Endothelial cell of umbilical vein (primary cell): ENCODE data around the gene NDUFAF2. TPM values are rescaled to one million over a fixed set of nuclear protein-coding genes. Genes with fewer than 3 reads are reported as not detected.

Experiments
- BruUV-seq: library from RNA; stranded (reverse); fragments of 400-500 nt; replicated peaks from 2 replicates; lab custom pipeline; 2021; lab: Mats Ljungman, UMichigan
- CTCF ChIA-PET: fragments of 300-600, 350-600 bp; sonication (Branson Sonifier 250); formaldehyde crosslinking; loops from one replicate; lab custom pipeline; 2021; ENCODE audit warnings: antibody characterized with exemption, inconsistent platforms; lab: Charles Lee
- POLR2A ChIA-PET: fragments of 300-600, 350-600 bp; sonication (Branson Sonifier 250); formaldehyde crosslinking; loops from one replicate; lab custom pipeline; 2021; ENCODE audit warnings: antibody characterized with exemption, inconsistent platforms; lab: Charles Lee
- DNase-seq: peaks from one replicate; pipeline ENCODE4 v3.0.0-alpha.2; 2011; ENCODE audit warnings: low read depth, low spot score
- FAIRE-seq: peaks from 2 replicates; lab custom pipeline; 2011; peaks lifted over from hg19 to GRCh38; lab: Jason Lieb, UNC
- H2AFZ ChIP-seq: 2 replicates; pipeline ENCODE4 v1.6.0; 2012; ENCODE audit warnings: low read depth, low read length, control low read depth, inconsistent platforms
- H3K27ac ChIP-seq: 2 replicates; pipeline ENCODE4 v1.5.1; 2011; ENCODE audit warnings: low read depth, mild to moderate bottlenecking, control low read depth, low read length, moderate library complexity; ENCODE audit not compliant: insufficient read depth
- H3K27me3 ChIP-seq, 2 experiments: 2 replicates each; pipeline versions ENCODE4 v1.6.0 to v1.6.1; 2011; ENCODE audit warnings: low read length in 2 of 2, mixed read lengths in 1 of 2; ENCODE audit not compliant: control insufficient read depth in 2 of 2, insufficient read depth in 2 of 2
- H3K36me3 ChIP-seq, 2 experiments: 2 replicates in 1 of 2; 3 replicates in 1 of 2; pipeline ENCODE4 v1.5.1; 2011; ENCODE audit warnings: low read length in 2 of 2, mild to moderate bottlenecking in 1 of 2, moderate library complexity in 1 of 2; ENCODE audit not compliant: control insufficient read depth in 2 of 2, insufficient read depth in 2 of 2; ENCODE audit errors: extremely low read depth in 1 of 2
- H3K4me1 ChIP-seq: 3 replicates; pipeline ENCODE4 v1.5.1; 2011; ENCODE audit warnings: mild to moderate bottlenecking, low read length; ENCODE audit not compliant: control insufficient read depth, insufficient read depth; ENCODE audit errors: extremely low read depth
- H3K4me2 ChIP-seq: 2 replicates; pipeline ENCODE4 v1.6.1; 2011; ENCODE audit warnings: low read length, control low read depth, mixed read lengths; ENCODE audit not compliant: insufficient read depth
- H3K4me3 ChIP-seq, 3 experiments: fragments of 200-600 bp in 1 of 3; sonication (generic), shearing (Covaris generic) in 1 of 3; replicated peaks in 1 of 3; 2 replicates each; pipeline ENCODE4 v1.5.1; 2011 to 2016; ENCODE audit warnings: control low read depth in 3 of 3, low read length in 3 of 3, mild to moderate bottlenecking in 2 of 3, inconsistent platforms in 1 of 3, low read depth in 1 of 3, moderate library complexity in 1 of 3; ENCODE audit not compliant: insufficient read depth in 1 of 3
- H3K79me2 ChIP-seq: 2 replicates; pipeline ENCODE4 v1.6.0; 2012; ENCODE audit warnings: low read length, inconsistent platforms; ENCODE audit not compliant: control insufficient read depth, insufficient read depth
- H3K9ac ChIP-seq: replicated peaks from 2 replicates; pipeline ENCODE3; 2011; ENCODE audit warnings: low read length, control low read depth; ENCODE audit not compliant: insufficient read depth; ENCODE audit errors: extremely low read depth
- H3K9me1 ChIP-seq: replicated peaks from 3 replicates; pipeline ENCODE4 v1.6.0; 2011; ENCODE audit warnings: mild to moderate bottlenecking, low read length; ENCODE audit not compliant: control insufficient read depth, insufficient read depth; ENCODE audit errors: extremely low read depth
- H3K9me3 ChIP-seq: replicated peaks from 2 replicates; pipeline ENCODE4 v1.5.1; 2012; ENCODE audit warnings: low read length, inconsistent platforms; ENCODE audit not compliant: control insufficient read depth, insufficient read depth
- H4K20me1 ChIP-seq: replicated peaks from 2 replicates; pipeline ENCODE3; 2011; ENCODE audit warnings: mild to moderate bottlenecking, low read length; ENCODE audit not compliant: control insufficient read depth, insufficient read depth; ENCODE audit errors: extremely low read depth
- EZH2 ChIP-seq: IDR thresholded peaks from 2 replicates; pipeline ENCODE4 v1.6.1; 2012; ENCODE audit warnings: borderline replicate concordance, low read depth, mild to moderate bottlenecking, moderate library complexity, low read length, inconsistent platforms; ENCODE audit not compliant: severe bottlenecking
- FOS ChIP-seq: IDR thresholded peaks from 2 replicates; pipeline ENCODE4 v1.6.1; 2011; ENCODE audit warnings: mild to moderate bottlenecking, low read length, moderate library complexity, borderline replicate concordance; ENCODE audit not compliant: insufficient read depth
- MYC ChIP-seq: IDR thresholded peaks from one replicate; pipeline ENCODE4 v1.6.1; 2011; ENCODE audit warnings: mild to moderate bottlenecking, low read depth, low read length
- POLR2A ChIP-seq: IDR thresholded peaks from 2 replicates; pipeline ENCODE4 v1.6.1; 2012; ENCODE audit warnings: low read depth, mild to moderate bottlenecking, control low read depth, low read length
- POLR2AphosphoS5 ChIP-seq: IDR thresholded peaks from 2 replicates; pipeline ENCODE4 v1.6.1; 2012; ENCODE audit warnings: low read depth, mild to moderate bottlenecking, control low read depth, low read length, moderate library complexity; ENCODE audit not compliant: insufficient read depth
- dilution Hi-C: fragments of 300-500 bp; cut with MboI; formaldehyde crosslinking; loops from one replicate; pipeline ENCODE4 v1.15.0; 2019; ENCODE audit warnings: low sequenced_read_pairs; ENCODE audit not compliant: extremely low pct_ligation_motif_present
- intact Hi-C: fragments of 100-400 bp; cut with micrococcal nuclease; formaldehyde crosslinking; loops from one replicate; pipeline ENCODE4 v1.10.0; 2022
- polyA plus RNA-seq, 4 experiments: library from polyadenylated mRNA; depleted of rRNA in 3 of 4; stranded (reverse) in 3 of 4; unstranded in 1 of 4; fragments of >200 nt; gene quantifications; 2 replicates each; pipeline versions ENCODE4 v1.2.1 to v1.2.3, GENCODE V29; 2011 to 2012; ENCODE audit warnings: missing spikeins in 1 of 4
- total RNA-seq: library from RNA; stranded (reverse); gene quantifications from 2 replicates; pipeline ENCODE4 v1.2.3, GENCODE V29; 2021
- TF ChIP-seq, protein P1 (sequence below): IDR thresholded peaks from 2 replicates; pipeline ENCODE4 v1.6.1; 2011; ENCODE audit not compliant: insufficient read depth, insufficient read length
- TF ChIP-seq, protein P2 (sequence below), 2 donors: IDR thresholded peaks; 1 replicate in 1 of 2; 2 replicates in 1 of 2; pipeline ENCODE4 v1.5.1; 2011; ENCODE audit warnings: low read length in 2 of 2, mild to moderate bottlenecking in 2 of 2, moderate library complexity in 2 of 2, control low read depth in 1 of 2, inconsistent platforms in 1 of 2, low read depth in 1 of 2; ENCODE audit not compliant: insufficient read depth in 1 of 2; ENCODE audit errors: extremely low read depth in 1 of 2

NDUFAF2 gene
- total and polyA plus RNA-seq, 2 donors (not counting 3 experiments of a cell fraction or from before 2014, with no cell fraction given), result 10.7 to 39.9 TPM

DNA sequence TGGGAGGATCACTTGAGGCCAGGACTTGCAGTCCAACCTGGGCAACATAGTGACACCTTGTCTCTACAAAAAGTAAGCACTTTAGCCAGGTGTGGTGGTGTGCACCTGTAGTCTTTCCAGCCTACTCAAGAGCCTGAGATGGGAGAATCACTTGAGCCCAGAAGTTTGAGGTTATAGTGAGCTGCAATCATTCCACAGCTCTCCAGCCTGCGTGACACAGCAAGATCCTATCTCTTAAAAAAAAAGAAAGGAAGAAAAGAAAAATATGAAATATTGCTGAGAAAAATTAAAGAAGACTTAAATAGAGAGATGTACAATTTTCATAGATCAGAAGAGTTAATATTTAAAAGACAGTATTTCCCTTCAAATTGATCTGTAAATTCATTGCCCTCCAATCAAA lies 140.9 kb downstream of the NDUFAF2 start:
- dilution Hi-C loops, result no loop called here
- Histone ChIP-seq H3K4me1 (no peaks in the 10 kb centered on the region), H3K27me3 (no peaks in the 10 kb centered on the region), H2AFZ (no peak overlapping the region), H3K79me2 (no peaks in the 10 kb centered on the region), H3K9me3 (no peaks in the 10 kb centered on the region), H3K9me1 (no peaks in the 10 kb centered on the region), H3K4me2 (no peak overlapping the region), H3K9ac (no peak overlapping the region), H4K20me1 (no peaks in the 10 kb centered on the region), H3K36me3 (no peaks in the 10 kb centered on the region), H3K4me3 (no peak overlapping the region), H3K27ac (no peak overlapping the region)
- CTCF ChIA-PET, result no interaction called here
- intact Hi-C loops, result no loop called here
- POLR2A ChIA-PET, result no interaction called here
- no TSS peak for BruUV-seq
- TF ChIP-seq FOS, result no peak
- TF ChIP-seq, protein P1, sequence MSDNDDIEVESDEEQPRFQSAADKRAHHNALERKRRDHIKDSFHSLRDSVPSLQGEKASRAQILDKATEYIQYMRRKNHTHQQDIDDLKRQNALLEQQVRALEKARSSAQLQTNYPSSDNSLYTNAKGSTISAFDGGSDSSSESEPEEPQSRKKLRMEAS, result no peak
- TF ChIP-seq POLR2A, result no peak
- TF ChIP-seq MYC, result no peak
- no peak for TF ChIP-seq EZH2
- no peak for TF ChIP-seq POLR2AphosphoS5
- TF ChIP-seq, protein P2, sequence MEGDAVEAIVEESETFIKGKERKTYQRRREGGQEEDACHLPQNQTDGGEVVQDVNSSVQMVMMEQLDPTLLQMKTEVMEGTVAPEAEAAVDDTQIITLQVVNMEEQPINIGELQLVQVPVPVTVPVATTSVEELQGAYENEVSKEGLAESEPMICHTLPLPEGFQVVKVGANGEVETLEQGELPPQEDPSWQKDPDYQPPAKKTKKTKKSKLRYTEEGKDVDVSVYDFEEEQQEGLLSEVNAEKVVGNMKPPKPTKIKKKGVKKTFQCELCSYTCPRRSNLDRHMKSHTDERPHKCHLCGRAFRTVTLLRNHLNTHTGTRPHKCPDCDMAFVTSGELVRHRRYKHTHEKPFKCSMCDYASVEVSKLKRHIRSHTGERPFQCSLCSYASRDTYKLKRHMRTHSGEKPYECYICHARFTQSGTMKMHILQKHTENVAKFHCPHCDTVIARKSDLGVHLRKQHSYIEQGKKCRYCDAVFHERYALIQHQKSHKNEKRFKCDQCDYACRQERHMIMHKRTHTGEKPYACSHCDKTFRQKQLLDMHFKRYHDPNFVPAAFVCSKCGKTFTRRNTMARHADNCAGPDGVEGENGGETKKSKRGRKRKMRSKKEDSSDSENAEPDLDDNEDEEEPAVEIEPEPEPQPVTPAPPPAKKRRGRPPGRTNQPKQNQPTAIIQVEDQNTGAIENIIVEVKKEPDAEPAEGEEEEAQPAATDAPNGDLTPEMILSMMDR (IDR thresholded peaks at IDR 0.05; ENCODE audit: extremely low read depth in 1 of 2, insufficient read depth in 1 of 2, low read depth in 1 of 2, low read length in 2 of 2), result no peak
- DNase-seq (no peak), FAIRE-seq (no peak)
